Measurements from ENCODE around the gene CSH1. TPM values are rescaled to one million over a fixed set of nuclear protein-coding genes. Genes with fewer than 3 reads are reported as not detected.
"Not testable (repeated sequence)": the region's sequence is repeated elsewhere in the genome, so short reads cannot be mapped to it uniquely, and the experiment has no call there.

CSH1 gene
- total RNA-seq, 2 donors from 2014 or later = not detected

- ATAC-seq = no peak
- DNase-seq = no peak
- intact Hi-C loops (cut with DNase I, micrococcal nuclease) = loop anchor here in 1 of 2 donors (10.0 kb wide), 1 partner anchor 95 kb away; the partner anchor contains the start of gene ICAM2
These were observed 33.7 kb upstream of the CSH1 start for GRCh38 chr17:63929860-63930766.

GRCh38 chr17:63928966-63929695, 32.8 kb upstream of the CSH1 start:
- DNase-seq = no peak
- intact Hi-C loops (cut with DNase I, micrococcal nuclease) = loop anchor here in 1 of 2 donors (10.0 kb wide), 1 partner anchor 96 kb away; the partner anchor contains the start of gene ICAM2
- ATAC-seq = no peak

GRCh38 chr17:63928172-63928666, 31.8 kb upstream of the CSH1 start:
- intact Hi-C loops (cut with DNase I, micrococcal nuclease) = loop anchor here in 1 of 2 donors (10.0 kb wide), 1 partner anchor 97 kb away; the partner anchor contains the start of gene ICAM2
- no peak for DNase-seq
- no peak for ATAC-seq

- intact Hi-C loops (cut with DNase I, micrococcal nuclease) = loop anchor here in 1 of 2 donors (10.0 kb wide), 1 partner anchor 97 kb away; the partner anchor contains the start of gene ICAM2
- ATAC-seq = no peak
These were observed 31.2 kb upstream of the CSH1 start for GRCh38 chr17:63927464-63928171.

GRCh38 chr17:63926164-63926563, 29.8 kb upstream of the CSH1 start:
- intact Hi-C loops (cut with DNase I, micrococcal nuclease) = loop anchor here in 1 of 2 donors (10.0 kb wide), 1 partner anchor 99 kb away; the partner anchor contains the start of gene ICAM2
- no peak for ATAC-seq
- no peak for DNase-seq

More at GRCh38 chr17:63927464-63928171, 31.2 kb upstream of the CSH1 start:
- no peak for DNase-seq

- intact Hi-C loops (cut with DNase I, micrococcal nuclease) = loop anchor here in 1 of 2 donors (10.0 kb wide), 1 partner anchor 99 kb away; the partner anchor contains the start of gene ICAM2
- ATAC-seq (no peak), DNase-seq (no peak)
These were observed 29.2 kb upstream of the CSH1 start for GRCh38 chr17:63925615-63926014.

GRCh38 chr17:63922402-63922801, 26.0 kb upstream of the CSH1 start:
- intact Hi-C loops (cut with DNase I, micrococcal nuclease) = loop anchor here in 1 of 2 donors (10.0 kb wide), 1 partner anchor 102 kb away; the partner anchor contains the start of gene ICAM2
- ATAC-seq, DNase-seq: not testable (repeated sequence)

- intact Hi-C loops (cut with DNase I, micrococcal nuclease) = loop anchor here in 1 of 2 donors (10.0 kb wide), 1 partner anchor 104 kb away; the partner anchor contains the start of gene ICAM2
- not testable (repeated sequence) for ATAC-seq, DNase-seq
These were observed 24.4 kb upstream of the CSH1 start for GRCh38 chr17:63920779-63921178.

GRCh38 chr17:63920050-63920449, 23.7 kb upstream of the CSH1 start:
- DNase-seq, ATAC-seq: not testable (repeated sequence)
- intact Hi-C loops (cut with DNase I, micrococcal nuclease) = loop anchor here in 1 of 2 donors (10.0 kb wide), 1 partner anchor 105 kb away; the partner anchor contains the start of gene ICAM2

- DNase-seq = peak; percentile 32 to 68
- intact Hi-C loops (cut with DNase I, micrococcal nuclease) = loop anchor here (10.0 kb wide), 2 partner anchors 105 to 215 kb away; partner anchors contain the start of genes ERN1 (in 2 of the 2) and ICAM2 (in 1 of the 2)
- ATAC-seq = peak; percentile 83
These were observed 22.9 kb upstream of the CSH1 start for GRCh38 chr17:63919311-63919723.

- DNase-seq, ATAC-seq: not testable (repeated sequence)
- intact Hi-C loops (cut with DNase I, micrococcal nuclease) = loop anchor here (10.0 kb wide), 2 partner anchors 106 to 216 kb away; partner anchors contain the start of genes ERN1 (in 2 of the 2) and ICAM2 (in 1 of the 2)
These were observed 22.5 kb upstream of the CSH1 start, which contains the start of gene GH1 for GRCh38 chr17:63918789-63919305. Gene GH1, minus strand, starts transcription at chr17:63918839. Its CDS starts 63 bp downstream, at chr17:63918776.

GRCh38 chr17:63918305-63918704, 21.9 kb upstream of the CSH1 start:
- ATAC-seq (no peak), DNase-seq (no peak)
- intact Hi-C loops (cut with DNase I, micrococcal nuclease) = loop anchor here (10.0 kb wide), 2 partner anchors 106 to 216 kb away; partner anchors contain the start of genes ERN1 (in 2 of the 2) and ICAM2 (in 1 of the 2)

- intact Hi-C loops (cut with DNase I, micrococcal nuclease) = loop anchor here (10.0 kb wide), 2 partner anchors 107 to 217 kb away; partner anchors contain the start of genes ERN1 (in 2 of the 2) and ICAM2 (in 1 of the 2)
- ATAC-seq (no peak), DNase-seq (no peak)
These were observed 21.3 kb upstream of the CSH1 start for GRCh38 chr17:63917646-63918045.

- DNase-seq, ATAC-seq: not testable (repeated sequence)
- intact Hi-C loops (cut with DNase I, micrococcal nuclease) = loop anchor here (10.0 kb wide), 2 partner anchors 108 to 218 kb away; partner anchors contain the start of genes ERN1 (in 2 of the 2) and ICAM2 (in 1 of the 2)
These were observed 20.8 kb upstream of the CSH1 start for GRCh38 chr17:63917206-63917605.

- intact Hi-C loops (cut with DNase I, micrococcal nuclease) = loop anchor here (10.0 kb wide), 2 partner anchors 108 to 218 kb away; partner anchors contain the start of genes ERN1 (in 2 of the 2) and ICAM2 (in 1 of the 2)
- ATAC-seq (no peak), DNase-seq (no peak)
These were observed 20.3 kb upstream of the CSH1 start for GRCh38 chr17:63916566-63917185.

GRCh38 chr17:63915753-63916152, 19.4 kb upstream of the CSH1 start:
- intact Hi-C loops (cut with DNase I, micrococcal nuclease) = loop anchor here (10.0 kb wide), 2 partner anchors 109 to 219 kb away; partner anchors contain the start of genes ERN1 (in 2 of the 2) and ICAM2 (in 1 of the 2)
- DNase-seq, ATAC-seq: not testable (repeated sequence)

Data from left colon (tissue), 2 donors.